22Rv1 (cell line): Measurements from ENCODE around the gene LMTK2.

ENCODE experiments used
- CTCF ChIP-seq: fragments of 450-650 bp; IDR thresholded peaks from 2 replicates; pipeline ENCODE4 v1.5.1; 2017; ENCODE audit warnings: mild to moderate bottlenecking
- ZFX ChIP-seq: fragments of 450-650 bp; IDR thresholded peaks from 2 replicates; pipeline ENCODE4 v1.6.1; 2017; ENCODE audit warnings: antibody characterized with exemption, borderline replicate concordance

GRCh38 chr7:98186452-98187137, 79.9 kb downstream of the LMTK2 start:
- TF ChIP-seq CTCF (no peak), ZFX (no peak)
